Activated naive CD4-positive, alpha-beta T cell treated with Interleukin-2 at 50 U/mL for 16 hours (primary cell): ENCODE measurements around the gene IFNL3.
"Not testable (repeated sequence)": the region's sequence is repeated elsewhere in the genome, so short reads cannot be mapped to it uniquely, and the experiment has no call there.

Experiments
- DNase-seq: peaks from one replicate; pipeline ENCODE4 v3.0.0-alpha.2; 2020

Gene IFNL3

DNA sequence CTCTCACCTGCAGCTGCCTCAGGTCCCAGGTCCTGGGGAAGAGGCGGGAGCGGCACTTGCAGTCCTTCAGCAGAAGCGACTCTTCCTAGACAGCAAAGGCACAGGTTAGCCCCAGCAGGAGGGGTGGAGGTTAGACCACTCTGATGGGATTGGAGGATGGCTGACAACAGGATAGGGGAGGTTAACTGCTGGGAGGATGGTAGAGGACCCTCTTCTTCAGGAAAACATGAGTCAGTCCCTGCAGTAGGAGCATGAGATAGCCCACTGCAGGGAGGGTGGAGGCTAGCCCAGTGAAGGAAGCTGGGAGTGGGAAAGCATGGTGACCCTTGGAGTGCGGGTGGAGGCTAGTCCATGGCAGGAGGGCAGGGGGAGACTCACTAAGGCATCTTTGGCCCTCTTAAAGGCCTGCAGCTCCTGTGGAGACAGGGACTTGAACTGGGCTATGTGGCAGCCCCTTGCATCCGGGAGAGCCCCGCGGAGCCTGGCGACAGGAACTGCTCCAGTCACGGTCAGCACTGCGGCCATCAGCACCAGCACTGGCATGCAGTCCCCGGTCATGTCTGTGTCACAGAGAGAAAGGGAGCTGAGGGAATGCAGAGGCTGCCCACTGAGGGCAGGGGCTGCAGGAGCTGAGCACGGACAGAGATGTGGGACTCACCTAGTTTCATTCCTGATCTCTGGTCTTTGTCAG, at the start of gene IFNL3:
TSS of gene IFNL3 (minus strand) at position 597 of the 691 bp plus-strand sequence. CDS start at position 558, 39 bp downstream.
- DNase-seq, result not testable (repeated sequence)

DNA sequence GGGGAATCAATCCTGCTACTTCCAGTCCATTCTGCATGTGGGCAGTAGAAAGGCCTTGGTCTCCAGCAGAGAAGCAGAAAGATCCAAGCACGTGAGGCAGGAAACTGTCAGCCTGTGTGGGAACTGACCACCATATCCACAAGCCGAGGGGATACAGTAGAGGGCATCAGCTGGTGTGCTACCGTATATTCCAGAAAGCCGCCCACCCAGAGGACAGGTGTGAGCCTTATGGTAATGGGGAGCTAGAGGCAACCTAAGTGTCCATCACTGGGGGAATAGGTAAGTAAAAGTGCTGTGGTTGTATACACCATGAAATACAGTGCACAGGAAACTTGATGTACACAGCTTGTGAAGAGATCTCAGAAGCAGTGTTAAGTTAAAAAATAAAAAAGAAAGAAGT, 48.6 kb upstream of the IFNL3 start:
- DNase-seq, result no peak

DNA sequence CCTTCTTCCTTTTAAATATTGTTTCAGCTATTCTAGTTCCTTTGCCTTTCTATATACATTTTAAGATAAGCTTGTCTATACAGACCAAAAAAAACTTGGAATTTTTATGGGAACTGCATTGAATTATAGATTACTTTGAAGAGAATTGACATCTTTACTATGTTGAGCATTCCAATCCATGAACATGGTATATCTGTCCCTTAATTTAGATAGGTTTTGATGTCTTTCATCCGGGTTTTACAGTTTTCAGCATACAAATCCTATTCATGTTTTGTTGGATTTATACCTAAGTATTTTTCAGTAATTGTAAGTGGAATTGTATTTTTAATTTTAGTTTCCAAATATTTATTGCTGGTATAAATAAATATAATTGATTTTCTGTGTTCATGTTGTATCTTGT, 39.2 kb upstream of the IFNL3 start:
- no peak for DNase-seq

DNA sequence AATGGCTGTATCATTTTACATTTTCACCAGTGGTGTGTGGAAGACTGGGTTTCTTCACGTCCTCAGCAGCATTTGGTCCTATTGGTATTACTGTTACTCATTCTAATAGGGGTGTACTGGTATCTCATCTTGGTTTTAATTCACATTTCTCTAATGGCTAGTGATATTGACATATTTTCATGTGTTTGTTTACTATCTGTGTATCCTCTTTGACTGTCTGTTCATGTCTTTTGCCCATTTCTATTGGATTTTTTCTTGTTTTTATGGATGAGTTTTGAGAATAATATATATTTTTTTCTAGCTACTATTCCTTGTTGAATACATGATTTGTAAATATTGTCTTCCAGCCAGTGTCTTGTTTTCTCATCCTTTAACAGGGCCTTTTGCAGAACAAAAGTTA, 37.2 kb upstream of the IFNL3 start:
- DNase-seq, result no peak

DNA sequence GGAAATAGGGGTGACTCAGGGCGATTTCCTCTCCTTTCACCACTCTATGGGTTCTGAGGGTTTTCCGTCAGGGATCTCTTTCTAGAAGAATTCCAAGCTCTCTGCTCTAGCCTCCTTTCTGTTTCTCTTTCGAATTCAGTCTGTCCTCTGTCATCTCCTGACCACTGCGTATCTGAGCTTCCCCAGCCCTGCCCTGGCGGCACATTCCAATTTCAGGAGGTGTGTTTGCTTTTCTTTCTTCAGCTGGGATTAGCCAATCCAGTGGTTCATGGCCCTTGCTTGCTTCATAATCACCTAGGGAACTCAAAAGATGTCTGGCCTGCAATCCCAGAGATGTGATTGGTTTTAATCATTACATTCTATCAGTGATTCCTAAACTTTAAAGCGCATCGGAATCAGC, 32.8 kb upstream of the IFNL3 start:
- DNase-seq, result no peak

DNA sequence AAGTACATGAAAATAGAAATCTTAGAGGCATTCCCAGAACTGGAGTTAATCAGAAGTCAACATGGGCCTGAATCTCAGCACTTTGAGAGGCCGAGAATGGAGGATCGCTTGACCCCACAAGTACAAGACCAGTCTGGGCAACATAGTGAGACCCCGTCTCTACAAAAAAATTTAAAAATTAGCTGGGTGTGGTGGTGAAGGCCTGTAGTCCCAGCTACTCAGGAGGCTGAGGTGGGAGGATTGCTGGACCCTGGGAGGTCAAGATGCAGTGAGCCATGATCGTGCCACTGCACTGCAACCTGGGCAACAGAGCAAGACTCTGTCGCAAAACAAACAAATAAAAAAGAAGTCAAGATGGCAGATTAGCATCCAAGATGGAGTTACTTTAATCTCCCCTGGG, 31.9 kb upstream of the IFNL3 start:
- DNase-seq, result no peak

DNA sequence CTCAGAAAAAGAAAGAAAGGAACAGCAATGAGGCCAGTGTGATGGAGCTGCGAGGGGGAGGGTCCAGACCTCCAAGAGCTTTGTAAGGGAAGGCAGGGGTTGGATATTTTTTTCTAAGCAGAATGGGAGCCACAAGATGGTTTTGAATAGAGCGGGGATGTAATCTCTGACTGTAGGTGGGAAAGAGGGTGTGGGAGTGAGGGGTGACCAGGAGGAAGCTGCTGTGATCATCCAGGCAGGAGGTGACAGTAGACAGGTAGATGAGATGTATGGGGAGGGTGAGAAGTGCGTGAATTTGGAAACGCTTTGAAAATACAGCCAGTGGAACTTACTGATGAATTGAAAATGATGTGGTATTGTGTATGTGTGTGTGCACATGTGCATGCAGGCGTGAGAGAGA, 30.8 kb upstream of the IFNL3 start:
- DNase-seq, result no peak

DNA sequence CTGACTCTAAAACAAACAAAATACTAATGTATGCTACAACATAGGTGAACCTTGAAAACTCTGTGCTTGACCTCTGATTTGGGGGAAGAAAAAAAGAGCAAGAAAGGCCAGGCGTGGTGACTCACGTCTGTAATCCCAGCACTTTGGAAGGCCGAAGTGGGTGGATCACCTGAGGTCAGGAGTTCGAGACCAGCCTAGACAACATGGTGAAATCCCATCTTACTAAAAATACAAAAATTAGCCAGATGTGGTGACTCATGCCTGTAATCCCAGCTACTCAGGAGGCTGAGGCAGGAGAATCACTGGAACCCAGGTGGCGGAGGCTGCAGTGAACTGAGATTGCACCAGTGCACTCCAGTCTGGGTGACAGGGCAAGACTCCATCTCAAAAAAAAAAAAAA, 29.1 kb upstream of the IFNL3 start:
- DNase-seq, result not testable (repeated sequence)

DNA sequence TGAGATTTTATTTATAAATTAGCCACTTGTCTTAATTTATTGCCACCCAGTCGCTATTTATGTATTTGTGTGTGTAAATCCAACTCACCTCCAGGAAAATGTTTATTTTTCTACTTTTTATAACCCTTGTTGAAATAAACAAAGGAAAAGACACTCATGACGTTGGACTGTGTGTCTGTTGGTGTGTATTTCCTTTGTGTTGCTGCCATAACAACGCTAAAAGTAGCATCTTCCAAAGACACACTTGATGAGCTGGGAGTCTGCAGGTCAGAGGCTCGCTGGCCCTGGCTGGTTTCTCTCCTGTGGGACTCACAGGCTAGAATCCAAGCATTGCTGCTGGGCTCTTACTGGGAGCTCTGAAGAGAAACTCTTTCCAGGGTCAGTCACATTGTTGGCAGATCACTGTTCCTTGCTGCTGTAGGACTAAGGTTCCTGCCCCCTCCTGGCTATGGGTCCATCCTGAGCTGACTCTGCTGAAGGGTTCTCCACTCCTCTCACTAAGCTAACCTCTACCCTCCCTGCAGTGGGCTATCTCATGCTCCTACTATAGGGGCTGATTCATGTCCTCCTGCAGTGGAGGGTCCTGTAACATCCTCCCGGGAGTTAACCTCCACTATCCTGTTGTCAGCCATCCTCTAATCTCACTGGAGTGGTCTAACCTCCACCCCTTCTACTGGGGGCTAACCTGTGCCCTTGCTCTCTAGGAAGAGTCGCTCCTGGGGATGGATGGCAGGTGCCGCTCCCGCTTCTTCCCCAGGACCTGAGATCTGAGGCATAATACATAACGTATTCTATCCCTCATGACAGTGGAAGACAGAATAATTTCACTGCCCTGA, 25.4 kb upstream of the IFNL3 start:
- no peak for DNase-seq

DNA sequence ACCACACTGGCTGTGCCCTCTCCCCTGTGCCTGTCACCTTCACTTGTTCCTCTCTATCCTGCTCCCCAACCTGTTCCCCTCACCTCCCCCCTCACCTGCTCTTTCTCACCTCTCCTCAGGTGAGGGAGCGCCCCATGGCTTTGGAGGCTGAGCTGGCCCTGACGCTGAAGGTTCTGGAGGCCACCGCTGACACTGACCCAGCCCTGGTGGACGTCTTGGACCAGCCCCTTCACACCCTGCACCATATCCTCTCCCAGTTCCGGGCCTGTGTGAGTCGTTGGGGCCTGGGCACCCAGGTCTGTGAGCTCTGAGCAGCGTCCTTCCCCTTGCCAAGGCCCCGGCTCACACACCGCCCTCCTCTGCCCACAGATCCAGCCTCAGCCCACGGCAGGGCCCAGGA, 24.6 kb upstream of the IFNL3 start:
- not testable (repeated sequence) for DNase-seq

DNA sequence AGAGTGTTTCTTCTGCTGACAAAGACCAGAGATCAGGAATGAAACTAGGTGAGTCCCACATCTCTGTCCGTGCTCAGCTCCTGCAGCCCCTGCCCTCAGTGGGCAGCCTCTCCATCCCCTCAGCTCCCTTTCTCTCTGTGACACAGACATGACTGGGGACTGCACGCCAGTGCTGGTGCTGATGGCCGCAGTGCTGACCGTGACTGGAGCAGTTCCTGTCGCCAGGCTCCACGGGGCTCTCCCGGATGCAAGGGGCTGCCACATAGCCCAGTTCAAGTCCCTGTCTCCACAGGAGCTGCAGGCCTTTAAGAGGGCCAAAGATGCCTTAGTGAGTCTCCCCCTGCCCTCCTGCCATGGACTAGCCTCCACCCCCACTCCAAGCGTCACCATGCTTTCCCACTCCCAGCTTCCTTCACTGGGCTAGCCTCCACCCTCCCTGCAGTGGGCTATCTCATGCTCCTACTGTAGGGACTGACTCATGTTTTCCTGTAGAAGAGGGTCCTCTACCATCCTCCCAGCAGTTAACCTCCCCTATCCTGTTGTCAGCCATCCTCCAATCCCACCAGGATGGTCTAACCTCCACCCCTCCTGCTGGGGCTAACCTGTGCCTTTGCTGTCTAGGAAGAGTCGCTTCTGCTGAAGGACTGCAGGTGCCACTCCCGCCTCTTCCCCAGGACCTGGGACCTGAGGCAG, 23.9 kb upstream of the IFNL3 start:
- not testable (repeated sequence) for DNase-seq

DNA sequence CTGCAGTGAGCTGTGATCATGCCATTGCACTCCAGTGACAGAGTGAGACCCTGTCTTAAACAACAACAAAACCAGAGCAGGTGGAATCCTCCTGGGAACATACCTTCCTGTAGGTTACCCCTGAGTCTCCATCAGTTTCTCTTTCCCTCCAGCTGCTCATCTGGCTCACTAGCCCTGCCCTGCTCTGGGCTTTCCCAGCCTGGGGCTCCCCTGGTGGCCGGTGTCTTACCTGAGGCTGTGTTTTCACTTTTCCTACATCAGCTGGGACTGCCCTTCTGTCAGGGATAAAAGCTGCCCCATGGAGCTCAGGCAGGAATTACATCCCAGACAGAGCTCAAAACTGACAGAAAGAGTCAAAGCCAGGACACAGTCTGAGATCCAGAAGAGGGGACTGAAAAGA, 23.3 kb upstream of the IFNL3 start, which contains the start of gene IFNL2:
TSS of gene IFNL2 (plus strand) at position 312 of the 400 bp plus-strand sequence. CDS start 173 bp downstream, outside the sequence.
- DNase-seq, result not testable (repeated sequence)

DNA sequence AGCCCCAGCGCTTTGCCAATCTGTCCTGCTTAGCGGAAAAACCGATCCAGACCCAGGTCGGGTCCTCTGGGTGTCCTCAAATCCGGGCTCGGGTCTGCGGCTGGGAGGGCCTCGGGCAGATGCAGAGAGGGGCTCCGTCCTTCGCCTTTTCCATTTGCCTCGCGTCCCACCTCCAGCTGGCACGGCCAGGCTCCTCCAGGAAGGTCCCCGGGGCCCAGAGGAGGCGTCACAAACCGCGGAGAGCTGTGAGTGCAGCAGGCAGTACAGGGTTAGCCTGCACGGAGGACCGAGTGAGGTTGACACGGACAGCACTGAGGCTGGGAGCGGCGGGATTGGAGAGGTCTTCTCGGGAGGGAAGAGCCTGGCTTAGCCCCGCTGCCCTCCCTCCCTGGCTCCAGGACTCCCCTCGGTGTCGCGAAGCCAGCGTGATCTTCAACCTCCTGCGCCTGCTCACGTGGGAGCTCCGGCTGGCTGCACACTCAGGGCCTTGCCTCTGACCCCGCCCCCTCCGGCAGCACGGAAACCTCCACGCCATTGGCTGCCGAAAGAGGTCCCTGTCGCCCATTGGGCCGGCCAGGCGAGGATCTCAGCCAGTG, 20.6 kb upstream of the IFNL3 start:
- no peak for DNase-seq

DNA sequence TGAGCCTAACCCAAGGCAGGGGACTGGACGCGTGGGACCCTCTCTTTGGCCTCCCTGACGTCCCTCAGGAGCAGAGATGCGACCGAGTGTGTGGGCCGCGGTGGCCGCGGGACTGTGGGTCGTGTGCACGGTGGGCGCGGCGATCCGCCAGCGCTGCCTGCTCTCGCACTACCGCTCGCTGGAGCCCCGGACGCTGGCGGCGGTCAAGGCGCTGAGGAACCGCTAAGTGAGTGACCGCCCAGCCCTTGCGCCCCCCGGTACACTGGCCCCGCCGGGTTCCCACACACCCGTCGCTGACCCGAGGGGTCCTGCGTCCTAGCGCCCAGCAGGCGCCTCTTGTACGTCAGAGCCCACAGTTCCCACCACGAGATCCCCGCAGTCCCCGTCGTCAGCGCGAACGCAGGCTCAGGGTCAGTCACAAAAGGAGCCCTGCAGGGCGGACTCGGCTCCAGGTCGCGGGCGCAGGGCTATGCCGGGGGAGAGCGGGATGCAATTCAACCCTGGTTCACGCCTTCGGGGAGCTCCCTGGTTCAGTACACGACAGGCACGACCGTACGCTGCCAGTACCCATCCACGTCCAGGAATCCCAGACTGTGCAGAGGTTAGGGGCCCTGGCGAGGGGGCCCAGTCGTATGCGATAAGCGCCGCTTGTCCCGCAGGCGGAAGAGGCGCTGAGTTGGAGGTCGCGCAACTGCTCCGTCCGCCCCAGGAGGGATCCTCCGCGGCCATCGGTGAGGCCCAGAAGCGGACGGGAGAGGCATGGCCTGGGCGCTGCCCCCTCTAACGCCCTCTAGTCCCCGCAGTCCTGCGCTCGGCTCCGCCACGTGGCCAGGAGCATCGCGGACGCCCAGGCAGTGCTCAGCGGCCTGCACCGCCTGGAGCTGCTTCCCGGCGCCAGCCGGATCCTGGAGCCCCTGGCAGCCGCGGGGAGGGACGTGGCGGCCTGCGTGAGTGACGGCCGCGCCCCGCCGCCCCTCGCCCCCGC, 19.8 kb upstream of the IFNL3 start:
- no peak for DNase-seq

DNA sequence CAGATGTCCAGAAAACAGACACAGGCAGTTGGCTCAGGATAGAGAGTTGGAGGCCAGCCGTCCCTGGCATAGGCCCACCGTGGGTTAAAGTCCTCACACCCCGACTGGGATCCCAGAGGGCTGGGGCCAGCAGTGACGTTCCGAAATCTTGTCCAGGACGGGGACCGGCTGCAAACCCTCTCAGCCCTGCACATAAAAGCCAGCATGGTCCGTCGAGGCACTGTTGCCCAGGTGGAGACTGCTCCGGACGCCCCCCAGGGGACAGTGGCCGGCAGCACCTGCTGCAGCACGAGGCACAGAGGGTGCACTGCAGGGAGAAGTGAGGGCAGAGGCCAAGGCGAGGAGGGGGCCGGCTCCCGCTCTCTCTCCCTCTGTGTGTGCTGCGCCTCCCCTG, 19.1 kb upstream of the IFNL3 start:
- no peak for DNase-seq

DNA sequence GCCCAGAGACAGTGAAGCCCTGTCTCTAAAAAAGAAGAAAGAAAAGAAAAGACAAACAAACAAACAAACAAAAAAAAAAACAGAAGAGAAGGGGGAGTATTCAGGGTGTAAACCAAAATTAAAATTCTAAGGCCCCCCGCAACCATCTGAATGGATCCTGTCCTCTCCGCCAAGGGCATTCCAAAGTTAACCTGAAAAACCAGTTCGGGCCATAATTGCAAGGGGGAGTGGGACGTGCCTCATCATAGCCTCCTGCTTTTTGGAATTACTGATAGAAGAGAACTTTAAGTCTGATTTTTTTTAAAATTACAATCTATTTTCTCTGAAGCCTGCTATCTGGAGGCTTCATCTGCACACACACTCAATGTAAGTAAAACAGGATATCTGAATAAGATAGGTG, 17.7 kb upstream of the IFNL3 start:
- DNase-seq, result no peak

DNA sequence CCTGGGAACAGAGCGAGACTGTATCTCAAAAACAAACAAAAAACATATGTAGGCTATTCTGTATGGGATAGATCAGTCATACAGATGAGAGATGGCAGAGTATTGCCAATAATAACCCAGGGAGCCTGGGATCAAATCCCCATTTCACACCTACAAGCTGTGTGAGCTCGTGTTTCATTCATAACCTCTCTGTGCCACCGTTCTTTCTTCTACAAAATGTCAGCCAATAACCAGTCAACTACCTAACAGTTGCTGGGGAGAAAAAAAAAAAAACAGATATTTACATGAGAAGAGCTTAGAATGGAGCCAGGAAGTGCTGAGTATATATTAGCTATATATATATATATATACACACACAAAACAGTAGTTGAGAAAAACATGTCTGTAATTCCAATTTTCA, 16.9 kb upstream of the IFNL3 start:
- no peak for DNase-seq

DNA sequence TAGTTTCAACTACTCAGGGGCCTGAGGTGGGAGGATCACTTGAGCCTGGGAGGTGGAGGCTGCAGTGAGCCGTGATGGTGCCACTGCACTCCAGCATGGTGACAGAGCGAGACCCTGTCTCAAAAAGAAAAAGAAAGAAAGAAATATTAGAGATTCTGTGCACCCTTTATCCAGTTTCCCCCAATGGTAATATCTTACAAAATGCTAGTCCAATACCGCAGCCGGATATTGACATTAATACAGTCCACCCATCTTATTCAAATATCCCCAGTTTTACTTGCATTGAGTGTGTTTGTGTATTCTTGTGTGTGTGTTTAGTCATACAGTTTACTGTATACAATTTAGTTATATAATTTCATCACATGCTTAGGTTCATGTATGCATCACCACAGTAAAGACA, 12.4 kb upstream of the IFNL3 start:
- no peak for DNase-seq

DNA sequence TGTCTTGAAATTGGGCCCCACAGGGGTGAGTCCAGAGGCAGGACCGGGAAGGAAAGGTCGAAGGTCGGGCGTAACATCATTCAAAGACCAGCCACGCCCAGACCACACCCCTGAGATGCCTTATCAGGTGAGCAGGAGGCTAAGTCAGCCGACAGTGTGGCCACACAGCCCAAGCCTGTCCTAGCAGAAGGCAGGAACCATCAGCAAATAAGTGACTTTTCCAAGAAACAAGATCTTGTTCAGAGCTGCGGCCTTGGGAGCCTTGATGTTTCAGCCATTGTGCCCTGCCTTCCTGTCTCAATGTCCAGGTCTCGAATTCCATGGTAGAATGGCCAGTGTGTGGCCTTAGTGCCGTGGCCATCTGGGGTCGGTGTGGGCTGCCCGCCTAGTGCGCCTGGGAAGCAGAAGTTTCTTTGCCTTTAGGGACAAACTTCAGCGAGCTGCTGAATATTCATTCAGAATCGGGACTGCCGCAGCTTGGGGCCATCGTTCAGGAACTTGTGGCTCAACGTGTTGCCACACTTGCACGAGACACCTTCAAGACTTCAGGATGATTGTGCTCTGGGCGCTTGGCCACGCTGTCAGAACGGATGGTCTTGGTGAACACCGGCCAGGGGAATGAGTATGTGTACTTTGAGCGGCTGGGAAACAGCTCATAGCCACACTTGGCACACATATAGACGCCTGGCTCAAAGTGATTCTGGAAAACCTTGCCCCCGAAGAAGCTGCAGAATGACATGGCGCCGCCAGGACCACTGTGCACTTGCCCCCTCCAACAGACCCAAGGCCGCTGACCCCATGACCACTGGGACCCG, 9.9 kb upstream of the IFNL3 start:
- DNase-seq, result no peak

DNA sequence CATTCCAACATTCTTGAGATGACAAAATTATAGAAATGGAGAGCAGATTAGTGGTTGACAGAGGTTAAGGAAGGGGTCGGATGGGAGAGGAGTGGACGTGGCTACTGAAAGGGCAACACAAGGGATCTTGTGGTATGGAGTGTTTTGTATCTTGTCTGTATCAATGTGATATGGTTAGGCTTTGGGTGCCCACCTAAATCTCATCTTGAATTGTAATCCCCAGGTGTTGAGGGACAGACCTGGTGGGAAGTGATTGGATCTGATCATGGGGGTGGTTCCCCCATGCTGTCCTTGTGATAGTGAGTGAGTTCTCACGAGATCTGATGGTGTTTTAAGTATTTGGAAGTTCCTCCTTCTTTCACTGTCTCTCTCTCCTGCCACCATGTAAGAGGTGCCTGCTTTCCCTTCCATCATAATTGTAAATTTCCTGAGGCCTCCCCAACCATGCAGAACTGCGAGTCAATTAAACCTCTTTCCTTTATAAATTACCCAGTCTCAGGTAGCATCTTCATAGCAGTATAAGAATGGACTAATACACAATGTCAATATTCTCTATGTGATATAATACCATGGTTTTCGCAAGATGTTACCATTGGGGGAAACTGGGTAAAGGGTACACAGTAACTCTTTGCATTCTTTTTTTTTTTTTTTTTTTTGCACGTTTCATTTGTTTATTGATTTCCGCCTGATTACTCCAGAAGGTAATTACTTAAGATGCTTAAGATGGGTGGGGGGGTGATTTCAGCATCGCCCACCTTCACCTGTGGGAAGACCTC, 8.8 kb upstream of the IFNL3 start:
- DNase-seq, result no peak
